IMR-90 (cell line): ENCODE results near the gene TULP4.

Source experiments
- BHLHE40 ChIP-seq: fragments of 150-350 bp; IDR thresholded peaks from 2 replicates; pipeline ENCODE4 v1.6.1; 2016; ENCODE audit warnings: mild to moderate bottlenecking, low read depth, low read length
- CEBPB ChIP-seq: IDR thresholded peaks from 2 replicates; pipeline ENCODE4 v1.6.1; 2012; ENCODE audit warnings: low read depth, low read length, improper control_type of control experiment
- MAFK ChIP-seq: IDR thresholded peaks from 2 replicates; pipeline ENCODE4 v1.6.1; 2012; ENCODE audit warnings: low read depth, low read length, improper control_type of control experiment
- MXI1 ChIP-seq: IDR thresholded peaks from 2 replicates; pipeline ENCODE4 v1.6.1; 2012; ENCODE audit warnings: low read depth, mild to moderate bottlenecking, low read length, moderate library complexity, borderline replicate concordance
- POLR2A ChIP-seq: IDR thresholded peaks from 2 replicates; pipeline ENCODE4 v1.6.1; 2012; ENCODE audit warnings: mild to moderate bottlenecking, low read depth, low read length
- RFX5 ChIP-seq: IDR thresholded peaks from 2 replicates; pipeline ENCODE4 v1.8.0; 2012; ENCODE audit warnings: low read depth, mild to moderate bottlenecking, low read length, moderate library complexity
- SMC3 ChIP-seq: fragments of 150-350 bp; IDR thresholded peaks from 2 replicates; pipeline ENCODE4 v1.6.1; 2016; ENCODE audit warnings: low read depth, mild to moderate bottlenecking, antibody characterized with exemption, low read length, moderate library complexity
- TF ChIP-seq, protein P1 (sequence below): conservative IDR thresholded peaks from 2 replicates; pipeline ENCODE4 v1.5.1; 2012; ENCODE audit warnings: mild to moderate bottlenecking, low read depth, low read length, improper control_type of control experiment
- TF ChIP-seq, protein P2 (sequence below): fragments of 150-350 bp; IDR thresholded peaks from 2 replicates; pipeline ENCODE4 v1.6.1; 2017; ENCODE audit warnings: mild to moderate bottlenecking, antibody characterized with exemption, low read length, low read depth

DNA sequence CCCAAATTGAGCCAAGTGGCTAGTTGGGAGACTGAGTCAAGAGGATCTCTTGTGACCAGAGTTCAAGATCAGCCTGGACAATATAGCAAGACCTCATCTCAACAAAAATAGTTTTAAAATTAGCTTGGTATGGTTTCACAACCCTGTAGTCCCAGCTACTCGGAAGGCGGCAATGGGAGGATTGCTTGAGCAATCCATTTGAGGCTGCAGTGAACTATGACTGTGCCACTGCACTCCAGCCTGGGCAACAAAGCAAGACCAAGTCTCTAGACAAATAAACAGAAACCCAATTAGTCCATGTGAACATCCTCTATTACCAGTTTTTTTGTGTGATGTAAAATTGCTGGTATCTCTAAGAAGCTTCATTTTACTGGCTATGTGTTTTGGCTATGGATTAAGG lies 106.2 kb downstream of the TULP4 start:
- no peak for TF ChIP-seq RFX5
- no peak for TF ChIP-seq BHLHE40
- TF ChIP-seq, protein P1, sequence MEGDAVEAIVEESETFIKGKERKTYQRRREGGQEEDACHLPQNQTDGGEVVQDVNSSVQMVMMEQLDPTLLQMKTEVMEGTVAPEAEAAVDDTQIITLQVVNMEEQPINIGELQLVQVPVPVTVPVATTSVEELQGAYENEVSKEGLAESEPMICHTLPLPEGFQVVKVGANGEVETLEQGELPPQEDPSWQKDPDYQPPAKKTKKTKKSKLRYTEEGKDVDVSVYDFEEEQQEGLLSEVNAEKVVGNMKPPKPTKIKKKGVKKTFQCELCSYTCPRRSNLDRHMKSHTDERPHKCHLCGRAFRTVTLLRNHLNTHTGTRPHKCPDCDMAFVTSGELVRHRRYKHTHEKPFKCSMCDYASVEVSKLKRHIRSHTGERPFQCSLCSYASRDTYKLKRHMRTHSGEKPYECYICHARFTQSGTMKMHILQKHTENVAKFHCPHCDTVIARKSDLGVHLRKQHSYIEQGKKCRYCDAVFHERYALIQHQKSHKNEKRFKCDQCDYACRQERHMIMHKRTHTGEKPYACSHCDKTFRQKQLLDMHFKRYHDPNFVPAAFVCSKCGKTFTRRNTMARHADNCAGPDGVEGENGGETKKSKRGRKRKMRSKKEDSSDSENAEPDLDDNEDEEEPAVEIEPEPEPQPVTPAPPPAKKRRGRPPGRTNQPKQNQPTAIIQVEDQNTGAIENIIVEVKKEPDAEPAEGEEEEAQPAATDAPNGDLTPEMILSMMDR: no peak
- no peak for TF ChIP-seq POLR2A
- peak; percentile 53; the same call in 1 of the 2 replicates for TF ChIP-seq CEBPB
- TF ChIP-seq, protein P2, sequence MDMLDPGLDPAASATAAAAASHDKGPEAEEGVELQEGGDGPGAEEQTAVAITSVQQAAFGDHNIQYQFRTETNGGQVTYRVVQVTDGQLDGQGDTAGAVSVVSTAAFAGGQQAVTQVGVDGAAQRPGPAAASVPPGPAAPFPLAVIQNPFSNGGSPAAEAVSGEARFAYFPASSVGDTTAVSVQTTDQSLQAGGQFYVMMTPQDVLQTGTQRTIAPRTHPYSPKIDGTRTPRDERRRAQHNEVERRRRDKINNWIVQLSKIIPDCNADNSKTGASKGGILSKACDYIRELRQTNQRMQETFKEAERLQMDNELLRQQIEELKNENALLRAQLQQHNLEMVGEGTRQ: no peak
- TF ChIP-seq SMC3: no peak
- no peak for TF ChIP-seq MXI1
- no peak for TF ChIP-seq MAFK
